Measurements from ENCODE around the gene EIF4E1B. TPM values are rescaled to one million over a fixed set of nuclear protein-coding genes. Genes with fewer than 3 reads are reported as not detected.

Gene EIF4E1B
- total RNA-seq, 1 experiment from 2014 or later = not detected

- Histone ChIP-seq H3K4me1 (ENCODE audit: insufficient read depth, low read length, poor library complexity, severe bottlenecking) (no peaks in the 10 kb centered on the region), H3K27ac (ENCODE audit: low read depth, low read length, poor library complexity, severe bottlenecking) (no peak overlapping the region), H3K36me3 (ENCODE audit: insufficient read depth, low read length, poor library complexity, severe bottlenecking) (no peaks in the 10 kb centered on the region), H3K4me3 (ENCODE audit: low read depth, low read length, poor library complexity, severe bottlenecking) (no peak overlapping the region), H3K9me3 (ENCODE audit: low read depth, low read length, poor library complexity, severe bottlenecking) (no peaks in the 10 kb centered on the region), H3K27me3 (replicated peaks; ENCODE audit: insufficient read depth, low read depth, low read length, poor library complexity) (no peaks in the 10 kb centered on the region)
- BruUV-seq (replicated peaks) = no TSS peak
- intact Hi-C loops (cut with micrococcal nuclease; ENCODE audit: unreplicated experiment) = no loop called here
- no peak for DNase-seq (ENCODE audit: low spot score)
- TF ChIP-seq EZH2 (IDR thresholded peaks at IDR 0.05; ENCODE audit: borderline replicate concordance, low read depth, low read length, poor library complexity, severe bottlenecking) = no peak
- TF ChIP-seq CTCF (conservative IDR thresholded peaks at IDR 0.05; ENCODE audit: low read depth, low read length) = no peak
- POLR2A ChIA-PET (ENCODE audit: low non-redundant PET) = no interaction called here
- CTCF ChIA-PET = no interaction called here
These were observed 34.4 kb downstream of the EIF4E1B start for GRCh38 chr5:176664886-176665285.

GRCh38 chr5:176665517-176665916 lies 35.0 kb downstream of the EIF4E1B start:
- Histone ChIP-seq H3K27me3 (replicated peaks; ENCODE audit: insufficient read depth, low read depth, low read length, poor library complexity) (no peaks in the 10 kb centered on the region), H3K27ac (ENCODE audit: low read depth, low read length, poor library complexity, severe bottlenecking) (no peak overlapping the region), H3K4me3 (ENCODE audit: low read depth, low read length, poor library complexity, severe bottlenecking) (no peak overlapping the region), H3K9me3 (ENCODE audit: low read depth, low read length, poor library complexity, severe bottlenecking) (no peaks in the 10 kb centered on the region), H3K4me1 (ENCODE audit: insufficient read depth, low read length, poor library complexity, severe bottlenecking) (no peaks in the 10 kb centered on the region), H3K36me3 (ENCODE audit: insufficient read depth, low read length, poor library complexity, severe bottlenecking) (no peaks in the 10 kb centered on the region)
- DNase-seq (ENCODE audit: low spot score) = no peak
- ChIA-PET CTCF (interaction anchor here (0.6 kb wide), 1 partner anchor 11 kb away, joined by 3 read pairs; no protein-coding TSS in a partner anchor), POLR2A (ENCODE audit: low non-redundant PET) (no interaction called here)
- no peak for TF ChIP-seq CTCF (conservative IDR thresholded peaks at IDR 0.05; ENCODE audit: low read depth, low read length)
- no peak for TF ChIP-seq EZH2 (IDR thresholded peaks at IDR 0.05; ENCODE audit: borderline replicate concordance, low read depth, low read length, poor library complexity, severe bottlenecking)
- intact Hi-C loops (cut with micrococcal nuclease; ENCODE audit: unreplicated experiment) = no loop called here
- no TSS peak for BruUV-seq (replicated peaks)

GRCh38 chr5:176667637-176668036 lies 37.2 kb downstream of the EIF4E1B start:
- intact Hi-C loops (cut with micrococcal nuclease; ENCODE audit: unreplicated experiment) = no loop called here
- no peak for TF ChIP-seq EZH2 (IDR thresholded peaks at IDR 0.05; ENCODE audit: borderline replicate concordance, low read depth, low read length, poor library complexity, severe bottlenecking)
- no peak for TF ChIP-seq CTCF (conservative IDR thresholded peaks at IDR 0.05; ENCODE audit: low read depth, low read length)
- BruUV-seq (replicated peaks) = no TSS peak

More at GRCh38 chr5:176667637-176668036, 37.2 kb downstream of the EIF4E1B start:
- Histone ChIP-seq H3K4me1 (ENCODE audit: insufficient read depth, low read length, poor library complexity, severe bottlenecking) (no peaks in the 10 kb centered on the region), H3K4me3 (ENCODE audit: low read depth, low read length, poor library complexity, severe bottlenecking) (no peak overlapping the region), H3K36me3 (ENCODE audit: insufficient read depth, low read length, poor library complexity, severe bottlenecking) (no peaks in the 10 kb centered on the region), H3K27ac (ENCODE audit: low read depth, low read length, poor library complexity, severe bottlenecking) (no peak overlapping the region), H3K27me3 (replicated peaks; ENCODE audit: insufficient read depth, low read depth, low read length, poor library complexity) (no peaks in the 10 kb centered on the region), H3K9me3 (ENCODE audit: low read depth, low read length, poor library complexity, severe bottlenecking) (no peaks in the 10 kb centered on the region)
- no peak for DNase-seq (ENCODE audit: low spot score)
- ChIA-PET POLR2A (ENCODE audit: low non-redundant PET) (no interaction called here), CTCF (no interaction called here)
